H9 (cell line): ENCODE measurements around the gene GXYLT1. TPM values are rescaled to one million over a fixed set of nuclear protein-coding genes. Genes with fewer than 3 reads are reported as not detected.

Experiments used
- DNase-seq: peaks from one replicate; pipeline ENCODE4 v3.0.0-alpha.2; 2017
- H2AFZ ChIP-seq: one replicate; pipeline ENCODE4 v1.6.1; 2013; ENCODE audit warnings: mild to moderate bottlenecking, low read length, control low read depth, moderate library complexity
- H2AK5ac ChIP-seq: 2 replicates; pipeline ENCODE4 v1.6.1; 2013; ENCODE audit warnings: low read length, control low read depth, mixed read lengths; ENCODE audit not compliant: insufficient read length
- H2BK120ac ChIP-seq: one replicate; pipeline ENCODE4 v1.6.1; 2013; ENCODE audit warnings: low read depth, mild to moderate bottlenecking, low read length, control low read depth, inconsistent platforms; ENCODE audit not compliant: poor library complexity, severe bottlenecking
- H2BK12ac ChIP-seq: 2 replicates; pipeline ENCODE4 v1.6.1; 2013; ENCODE audit warnings: low read length, control low read depth, mixed read lengths, low read depth; ENCODE audit not compliant: insufficient read length
- H2BK15ac ChIP-seq: 2 replicates; pipeline ENCODE4 v1.6.1; 2013; ENCODE audit warnings: low read depth, low read length, control low read depth
- H2BK20ac ChIP-seq: one replicate; pipeline ENCODE4 v1.6.1; 2013; ENCODE audit warnings: low read depth, mild to moderate bottlenecking, low read length, control low read depth, inconsistent platforms; ENCODE audit not compliant: poor library complexity, severe bottlenecking
- H2BK5ac ChIP-seq: 2 replicates; pipeline ENCODE4 v1.6.1; 2013; ENCODE audit warnings: low read length, control low read depth, mixed read lengths; ENCODE audit not compliant: insufficient read length
- H3K14ac ChIP-seq: 2 replicates; pipeline ENCODE4 v1.6.1; 2013; ENCODE audit warnings: low read length, control low read depth; ENCODE audit not compliant: insufficient read depth
- H3K18ac ChIP-seq: 2 replicates; pipeline ENCODE4 v1.6.1; 2013; ENCODE audit warnings: low read depth, mild to moderate bottlenecking, mixed read lengths, low read length, control low read depth; ENCODE audit not compliant: insufficient read length
- H3K23ac ChIP-seq: 2 replicates; pipeline ENCODE4 v1.6.1; 2013; ENCODE audit warnings: low read length, control low read depth, mixed read lengths, low read depth; ENCODE audit not compliant: insufficient read length
- H3K23me2 ChIP-seq: 2 replicates; pipeline ENCODE4 v1.6.1; 2013; ENCODE audit warnings: low read depth, mild to moderate bottlenecking, mixed read lengths, low read length, control low read depth; ENCODE audit not compliant: insufficient read length, poor library complexity, severe bottlenecking
- H3K27ac ChIP-seq: 2 replicates; pipeline ENCODE4 v1.5.1; 2013; ENCODE audit warnings: low read length, control low read depth, mixed read lengths, low read depth; ENCODE audit not compliant: insufficient read length
- H3K27me3 ChIP-seq: 2 replicates; pipeline ENCODE4 v1.6.1; 2013; ENCODE audit warnings: low read length, control low read depth, inconsistent platforms; ENCODE audit not compliant: insufficient read depth
- H3K4ac ChIP-seq: 2 replicates; pipeline ENCODE4 v1.6.1; 2013; ENCODE audit warnings: low read depth, mild to moderate bottlenecking, control low read depth, inconsistent platforms, low read length, moderate library complexity
- H3K4me1 ChIP-seq: 2 replicates; pipeline ENCODE4 v1.6.1; 2013; ENCODE audit warnings: low read length, control low read depth, inconsistent platforms; ENCODE audit not compliant: insufficient read depth
- H3K4me2 ChIP-seq: 2 replicates; pipeline ENCODE4 v1.6.1; 2013; ENCODE audit warnings: low read length, control low read depth, mixed read lengths; ENCODE audit not compliant: insufficient read length, insufficient read depth
- H3K56ac ChIP-seq: 2 replicates; pipeline ENCODE4 v1.6.1; 2013; ENCODE audit warnings: low read depth, mild to moderate bottlenecking, mixed read lengths, low read length, control low read depth; ENCODE audit not compliant: insufficient read length
- H3K79me1 ChIP-seq: 2 replicates; pipeline ENCODE4 v1.6.1; 2013; ENCODE audit warnings: low read depth, mild to moderate bottlenecking, moderate library complexity, low read length, control low read depth, inconsistent platforms; ENCODE audit not compliant: insufficient read depth, poor library complexity, severe bottlenecking
- H3K79me2 ChIP-seq: 2 replicates; pipeline ENCODE4 v1.6.1; 2013; ENCODE audit warnings: low read length, control low read depth, inconsistent platforms; ENCODE audit not compliant: insufficient read depth
- H3K9ac ChIP-seq: 2 replicates; pipeline ENCODE4 v1.6.1; 2013; ENCODE audit warnings: low read length, control low read depth, mixed read lengths; ENCODE audit not compliant: insufficient read length; ENCODE audit errors: extremely low read depth
- H3K9me3 ChIP-seq: one replicate; pipeline ENCODE4 v1.6.1; 2013; ENCODE audit warnings: low read depth, low read length, inconsistent platforms; ENCODE audit not compliant: control insufficient read depth
- H3T11ph ChIP-seq: one replicate; pipeline ENCODE4 v1.6.1; 2013; ENCODE audit warnings: mild to moderate bottlenecking, low read length, control low read depth, inconsistent platforms
- H4K20me1 ChIP-seq: one replicate; pipeline ENCODE4 v1.6.1; 2013; ENCODE audit not compliant: control insufficient read depth, insufficient read length, insufficient read depth
- H4K5ac ChIP-seq: 2 replicates; pipeline ENCODE4 v1.6.1; 2013; ENCODE audit warnings: low read depth, mild to moderate bottlenecking, mixed read lengths, low read length, control low read depth; ENCODE audit not compliant: insufficient read length
- H4K8ac ChIP-seq: replicated peaks from 2 replicates; pipeline ENCODE4 v1.6.1; 2013; ENCODE audit warnings: low read length, control low read depth, mixed read lengths, low read depth; ENCODE audit not compliant: insufficient read length
- H4K91ac ChIP-seq: 2 replicates; pipeline ENCODE4 v1.6.1; 2013; ENCODE audit warnings: low read depth, mild to moderate bottlenecking, moderate library complexity, mixed read lengths, low read length, control low read depth; ENCODE audit not compliant: insufficient read length
- H3K27ac Mint-ChIP-seq, 3 experiments: 2 replicates in 2 of 3; 3 replicates in 1 of 3; pipeline ENCODE4 v1.8.0; 2020 to 2021; ENCODE audit warnings: mixed read lengths in 3 of 3, mild to moderate bottlenecking in 1 of 3, moderate library complexity in 1 of 3
- H3K27me3 Mint-ChIP-seq: 2 replicates; pipeline ENCODE4 v1.8.0; 2021; ENCODE audit warnings: low read depth, mild to moderate bottlenecking, moderate library complexity, mixed read lengths
- H3K36me3 Mint-ChIP-seq, 3 experiments: 2 replicates in 2 of 3; 3 replicates in 1 of 3; pipeline ENCODE4 v1.8.0; 2020 to 2021; ENCODE audit warnings: low read depth in 3 of 3, mixed read lengths in 3 of 3; ENCODE audit not compliant: insufficient read depth in 1 of 3
- H3K4me1 Mint-ChIP-seq, 2 experiments: 2 replicates each; pipeline ENCODE4 v1.8.0; 2020; ENCODE audit warnings: mixed read lengths in 2 of 2
- H3K4me3 Mint-ChIP-seq, 2 experiments: 2 replicates in 1 of 2; 3 replicates in 1 of 2; pipeline ENCODE4 v1.8.0; 2020 to 2021; ENCODE audit warnings: mild to moderate bottlenecking in 2 of 2, mixed read lengths in 2 of 2, moderate library complexity in 1 of 2
- H3K9me3 Mint-ChIP-seq, 2 experiments: 2 replicates in 1 of 2; 3 replicates in 1 of 2; pipeline ENCODE4 v1.8.0; 2020; ENCODE audit warnings: mild to moderate bottlenecking in 2 of 2, mixed read lengths in 2 of 2, moderate library complexity in 1 of 2
- CTCF ChIP-seq: fragments of 200-600 bp; sonication (generic); conservative IDR thresholded peaks from 3 replicates; pipeline ENCODE4 v1.8.0; 2021; ENCODE audit warnings: antibody characterized with exemption, mild to moderate bottlenecking
- WGBS: extraction: QIAGEN DNeasy Blood & Tissue Kit; methylation state at CpG from one replicate; pipeline ENCODE4 v1.1.7; 2013; ENCODE audit warnings: missing lambda C conversion rate, low lambda C conversion rate, mixed read lengths; ENCODE audit not compliant: insufficient read length; ENCODE audit errors: extremely low coverage; 5-methylcytosine and 5-hydroxymethylcytosine counted together
- total RNA-seq: library from RNA; stranded (reverse); gene quantifications from 2 replicates; pipeline ENCODE4 v1.2.1, GENCODE V29; 2021

Gene GXYLT1
- total RNA-seq, 1 experiment from 2014 or later, result 14.5 TPM

- H3K4me3 Mint-ChIP-seq, result no peak overlapping the region
- no peaks in the 10 kb centered on the region for H3K9me3 Mint-ChIP-seq
- Histone ChIP-seq H2AFZ (no peak overlapping the region), H2AK5ac (no peak overlapping the region), H3K23ac (no peak overlapping the region), H3K56ac (no peak overlapping the region), H4K5ac (no peak overlapping the region), H2BK20ac (no peak overlapping the region), H2BK120ac (no peak overlapping the region), H2BK12ac (no peak overlapping the region), H2BK5ac (no peak overlapping the region), H2BK15ac (no peak overlapping the region), H3K27ac (no peak overlapping the region), H4K8ac (no peak overlapping the region), H3K9me3 (no peaks in the 10 kb centered on the region), H3K27me3 (no peaks in the 10 kb centered on the region), H4K20me1 (no peaks in the 10 kb centered on the region), H3K23me2 (no peaks in the 10 kb centered on the region), H3K4me1 (no peaks in the 10 kb centered on the region), H3K9ac (no peak overlapping the region), H3K79me1 (no peaks in the 10 kb centered on the region), H4K91ac (no peak overlapping the region), H3K4ac (no peak overlapping the region), H3K79me2 (no peaks in the 10 kb centered on the region), H3K14ac (no peak overlapping the region), H3K4me2 (no peak overlapping the region), H3T11ph (no peak overlapping the region), H3K18ac (no peak overlapping the region)
- no peaks in the 10 kb centered on the region for H3K27me3 Mint-ChIP-seq
- H3K36me3 Mint-ChIP-seq, result peaks cover 0 to 3% (median 3%) of the 10 kb centered on the region in 3 experiments; a peak in 1 of 7 replicates
- H3K4me1 Mint-ChIP-seq, result no peaks in the 10 kb centered on the region
- TF ChIP-seq CTCF, result no peak
- no peak overlapping the region for H3K27ac Mint-ChIP-seq
- no peak for DNase-seq
- WGBS, result no CpG with 5 or more reads among the region's 3 CpGs
These were observed 42.0 kb downstream of the GXYLT1 start for GRCh38 chr12:42102720-42103119.
